OCI-LY7 (cell line): ENCODE results near the gene GBA2. TPM values are rescaled to one million over a fixed set of nuclear protein-coding genes. Genes with fewer than 3 reads are reported as not detected.

Experiments
- BruUV-seq: library from RNA; stranded (reverse); fragments of 400-500 nt; replicated peaks from 2 replicates; lab custom pipeline; 2021; lab: Mats Ljungman, UMichigan
- CTCF ChIA-PET: fragments of 300-600 bp; sonication (Branson Sonifier 250); formaldehyde crosslinking; loops from one replicate; lab custom pipeline; 2022; ENCODE audit warnings: antibody characterized with exemption; ENCODE audit not compliant: unreplicated experiment; lab: Charles Lee
- POLR2A ChIA-PET: fragments of 300-600 bp; sonication (Branson Sonifier 250); formaldehyde crosslinking; loops from one replicate; lab custom pipeline; 2022; ENCODE audit warnings: antibody characterized with exemption; lab: Charles Lee
- DNase-seq: peaks from one replicate; pipeline ENCODE4 v3.0.0-alpha.2; 2015; ENCODE audit warnings: low spot score
- H2AFZ ChIP-seq: fragments of 200-600 bp; sonication (generic), shearing (Covaris generic); 2 replicates; pipeline ENCODE4 v1.6.1; 2014; ENCODE audit warnings: mild to moderate bottlenecking, antibody characterized with exemption, low read length, moderate library complexity
- H3K27ac ChIP-seq: fragments of 200-600 bp; sonication (generic); 2 replicates; pipeline ENCODE4 v1.5.1; 2014; ENCODE audit warnings: mixed run types, low read depth, mild to moderate bottlenecking, moderate library complexity, low read length, inconsistent platforms; ENCODE audit not compliant: poor library complexity, severe bottlenecking
- H3K36me3 ChIP-seq: fragments of 200-600 bp; sonication (generic); 2 replicates; pipeline ENCODE4 v1.6.1; 2014; ENCODE audit warnings: mild to moderate bottlenecking, antibody characterized with exemption, low read length, moderate library complexity, mixed read lengths; ENCODE audit not compliant: insufficient read depth
- H3K4me1 ChIP-seq: fragments of 200-600 bp; sonication (generic); 2 replicates; pipeline ENCODE4 v1.5.1; 2014; ENCODE audit warnings: mild to moderate bottlenecking, low read length; ENCODE audit not compliant: insufficient read depth, poor library complexity, severe bottlenecking
- H3K4me2 ChIP-seq: fragments of 200-600 bp; sonication (generic); 2 replicates; pipeline ENCODE4 v1.6.1; 2014; ENCODE audit warnings: mild to moderate bottlenecking, low read length
- H3K4me3 ChIP-seq: fragments of 200-600 bp; sonication (generic); 2 replicates; pipeline ENCODE4 v1.5.1; 2014; ENCODE audit warnings: mild to moderate bottlenecking, low read depth, low read length; ENCODE audit not compliant: poor library complexity, severe bottlenecking
- H3K79me2 ChIP-seq: fragments of 200-600 bp; sonication (generic); 2 replicates; pipeline ENCODE4 v1.6.1; 2016; ENCODE audit warnings: low read depth, mild to moderate bottlenecking, low read length, moderate library complexity, mixed read lengths; ENCODE audit not compliant: insufficient read depth
- H3K9me2 ChIP-seq: fragments of 200-600 bp; sonication (generic); 2 replicates; pipeline ENCODE4 v1.6.1; 2016; ENCODE audit warnings: mild to moderate bottlenecking, low read length, mixed read lengths; ENCODE audit not compliant: insufficient read depth
- H3K9me3 ChIP-seq: fragments of 200-600 bp; sonication (generic); 2 replicates; pipeline ENCODE4 v1.6.1; 2014; ENCODE audit warnings: mild to moderate bottlenecking, mixed run types, low read length, mixed read lengths
- H4K20me1 ChIP-seq: fragments of 200-600 bp; sonication (generic); 2 replicates; pipeline ENCODE4 v1.6.1; 2014; ENCODE audit warnings: mild to moderate bottlenecking, antibody characterized with exemption, low read length, moderate library complexity, mixed read lengths; ENCODE audit not compliant: insufficient read depth
- CTCF ChIP-seq: fragments of 200-600 bp; sonication (generic); conservative IDR thresholded peaks from 2 replicates; pipeline ENCODE4 v1.5.1; 2014; ENCODE audit warnings: mild to moderate bottlenecking, antibody characterized with exemption, low read length, moderate library complexity, mixed read lengths
- EZH2phosphoT487 ChIP-seq: fragments of 200-600 bp; sonication (generic); IDR thresholded peaks from 2 replicates; pipeline ENCODE4 v1.6.1; 2018; ENCODE audit warnings: low read depth, borderline replicate concordance, mild to moderate bottlenecking, mixed run types, antibody characterized with exemption, low read length, moderate library complexity, mixed read lengths
- intact Hi-C: fragments of 100-400 bp; cut with micrococcal nuclease; formaldehyde crosslinking; loops from one replicate; pipeline ENCODE4 v1.10.0; 2022; ENCODE audit not compliant: unreplicated experiment
- total RNA-seq, 2 experiments: library from RNA; depleted of rRNA in 1 of 2; stranded (reverse); fragments of >200 nt in 1 of 2; shearing (Covaris generic) in 1 of 2; gene quantifications; 2 replicates each; pipeline ENCODE4 v1.2.3, GENCODE V29; 2014 to 2022

Gene GBA2
- total RNA-seq, 2 experiments from 2014 or later = 66.0 to 68.2 TPM

DNA sequence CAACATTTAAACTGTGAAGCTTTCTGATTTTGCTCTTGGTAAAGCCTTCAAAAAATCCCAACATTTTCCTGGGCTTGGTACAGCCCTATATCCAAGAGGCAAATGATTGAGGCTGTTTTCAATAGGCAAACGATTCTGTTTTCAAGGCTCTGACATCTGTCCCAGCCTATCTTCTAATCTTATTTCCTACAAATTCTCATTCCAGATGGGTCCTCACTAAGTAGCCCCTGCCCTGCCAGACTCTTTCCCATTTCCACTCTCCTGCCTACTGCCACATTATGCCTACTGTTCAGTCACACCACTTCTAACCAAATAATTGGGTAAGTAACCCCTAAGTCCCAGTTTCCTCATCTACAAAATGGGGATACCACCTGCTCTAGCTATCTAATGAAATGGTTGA is 3.5 kb downstream of the GBA2 start:
- H3K9me3 ChIP-seq = no peaks in the 10 kb centered on the region
- ChIA-PET POLR2A (interaction anchor here (0.6 to 1.8 kb wide), 6 partner anchors 11 to 1047 kb away, joined by 3 to 5 read pairs (median 4); partner anchors contain the start of genes CREB3 and TLN1), CTCF (interaction anchor here (1.0 kb wide), 1 partner anchor 11 kb away, joined by 4 read pairs; no protein-coding TSS in a partner anchor)
- intact Hi-C loops = no loop called here
- peaks cover 39% of the 10 kb centered on the region for H3K79me2 ChIP-seq
- peaks cover 43% of the 10 kb centered on the region for H3K4me1 ChIP-seq
- H3K4me3 ChIP-seq = peak overlapping the region; percentile 89
- H2AFZ ChIP-seq = no peak overlapping the region
- BruUV-seq = no TSS peak
- H3K36me3 ChIP-seq = peaks cover 43% of the 10 kb centered on the region
- DNase-seq = no peak
- TF ChIP-seq EZH2phosphoT487 (no peak), CTCF (no peak)
- no peaks in the 10 kb centered on the region for H3K9me2 ChIP-seq
- H4K20me1 ChIP-seq = peaks cover 14% of the 10 kb centered on the region; the same call in 1 of the 2 replicates
- H3K4me2 ChIP-seq = peak overlapping the region; percentile 98
- no peak overlapping the region for H3K27ac ChIP-seq

GRCh38 chr9:35743880-35744518 is 5.0 kb downstream of the GBA2 start:
- DNase-seq = no peak
- CTCF ChIA-PET = no interaction called here
- POLR2A ChIA-PET = interaction anchor here (0.6 to 1.7 kb wide), 3 partner anchors 12 to 1679 kb away, joined by 3 to 4 read pairs (median 3); partner anchors contain the start of genes CREB3 and TLN1
- no peak overlapping the region for H3K27ac ChIP-seq
- intact Hi-C loops = no loop called here
- peaks cover 34% of the 10 kb centered on the region for H3K4me1 ChIP-seq
- H3K79me2 ChIP-seq = peaks cover 39% of the 10 kb centered on the region
- no peak for TF ChIP-seq EZH2phosphoT487
- no peak for TF ChIP-seq CTCF
- H2AFZ ChIP-seq = no peak overlapping the region
- peaks cover 14% of the 10 kb centered on the region; the same call in 1 of the 2 replicates for H4K20me1 ChIP-seq
- no TSS peak for BruUV-seq
- H3K4me2 ChIP-seq = no peak overlapping the region
- H3K9me3 ChIP-seq = no peaks in the 10 kb centered on the region
- no peak overlapping the region for H3K4me3 ChIP-seq
- H3K9me2 ChIP-seq = no peaks in the 10 kb centered on the region
- H3K36me3 ChIP-seq = peaks cover 59% of the 10 kb centered on the region

DNA sequence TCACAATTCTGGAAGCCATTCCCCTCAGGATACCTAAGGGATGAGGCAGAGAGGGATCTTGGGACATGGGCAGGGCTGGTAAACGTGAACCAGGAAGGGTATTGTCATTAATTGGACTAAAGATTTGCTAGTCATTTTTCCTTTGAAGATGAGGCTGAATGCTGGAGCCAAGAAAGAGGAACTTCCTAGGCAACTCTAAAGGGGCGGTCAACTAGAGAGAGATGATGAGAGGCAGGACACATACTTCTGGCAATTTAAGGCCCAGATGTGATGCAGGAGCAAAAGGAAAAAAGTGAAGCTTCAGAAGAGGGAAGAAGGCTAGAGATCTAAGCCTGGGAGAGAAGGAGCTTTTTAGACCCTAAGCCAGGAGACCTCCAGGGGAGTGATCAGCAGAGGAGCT is 5.6 kb downstream of the GBA2 start:
- no peak overlapping the region for H2AFZ ChIP-seq
- no peaks in the 10 kb centered on the region for H3K9me2 ChIP-seq
- no peak for DNase-seq
- H3K4me2 ChIP-seq = no peak overlapping the region
- peaks cover 65% of the 10 kb centered on the region for H3K36me3 ChIP-seq
- no peak for TF ChIP-seq CTCF
- no peak for TF ChIP-seq EZH2phosphoT487
- ChIA-PET POLR2A (interaction anchor here (0.6 to 1.2 kb wide), 2 partner anchors 90 to 1678 kb away, joined by 3 read pairs; no protein-coding TSS in a partner anchor), CTCF (interaction anchor here (0.7 kb wide), 1 partner anchor 19 kb away, joined by 3 read pairs; no protein-coding TSS in a partner anchor)
- peaks cover 34% of the 10 kb centered on the region for H3K4me1 ChIP-seq
- intact Hi-C loops = no loop called here
- no peak overlapping the region for H3K27ac ChIP-seq
- H4K20me1 ChIP-seq = peaks cover 14% of the 10 kb centered on the region; the same call in 1 of the 2 replicates
- H3K79me2 ChIP-seq = peaks cover 36% of the 10 kb centered on the region
- BruUV-seq = no TSS peak
- H3K4me3 ChIP-seq = no peak overlapping the region
- H3K9me3 ChIP-seq = no peaks in the 10 kb centered on the region
